ENCODE data around the gene TXNDC16.
"Not testable (repeated sequence)": the region's sequence is repeated elsewhere in the genome, so short reads cannot be mapped to it uniquely, and the experiment has no call there.

TXNDC16 gene

GRCh38 chr14:52545584-52546317 lies 6.6 kb downstream of the TXNDC16 start:
- no peak for DNase-seq (ENCODE audit: low spot score)

DNA sequence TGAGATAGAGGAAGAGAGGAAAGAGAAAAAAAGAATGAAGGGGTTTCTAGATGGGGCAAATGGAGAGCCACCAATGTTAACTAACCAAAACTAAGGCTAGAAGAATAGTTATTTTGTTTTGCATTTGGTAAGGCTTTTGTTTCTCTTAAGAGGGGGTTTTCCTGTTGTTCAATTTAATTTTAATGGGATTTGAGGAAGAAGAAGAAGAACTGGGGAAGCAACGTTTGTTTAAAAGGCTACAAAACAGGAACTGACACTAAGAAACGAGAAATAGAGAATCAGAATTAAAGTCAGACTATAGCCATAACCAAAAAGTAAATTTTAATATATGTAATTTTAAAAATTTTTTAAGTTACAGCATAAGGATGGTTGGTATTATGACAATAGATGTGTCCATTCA lies 13.7 kb downstream of the TXNDC16 start:
- no peak for DNase-seq (ENCODE audit: low spot score)

GRCh38 chr14:52536269-52536668 lies 16.0 kb downstream of the TXNDC16 start:
- DNase-seq (ENCODE audit: low spot score), result no peak

DNA sequence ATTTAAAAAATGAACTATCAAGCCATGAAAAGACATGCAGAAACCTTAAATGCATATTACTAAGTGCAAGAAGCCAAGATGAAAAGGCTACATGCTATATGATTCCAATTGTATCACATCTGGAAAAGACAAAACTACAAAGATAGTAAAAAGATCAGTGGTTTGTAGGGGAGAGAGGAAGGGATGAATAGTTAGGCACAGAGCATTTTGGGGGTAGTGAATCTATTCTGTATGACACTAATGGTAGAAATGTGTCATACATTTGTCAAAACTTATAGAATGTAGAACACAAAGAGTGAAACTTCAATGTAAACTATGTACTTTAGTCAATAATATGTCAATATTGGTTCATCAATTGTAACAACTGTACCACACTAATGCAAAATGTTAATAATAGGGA lies 20.8 kb downstream of the TXNDC16 start:
- DNase-seq (ENCODE audit: low spot score), result no peak

DNA sequence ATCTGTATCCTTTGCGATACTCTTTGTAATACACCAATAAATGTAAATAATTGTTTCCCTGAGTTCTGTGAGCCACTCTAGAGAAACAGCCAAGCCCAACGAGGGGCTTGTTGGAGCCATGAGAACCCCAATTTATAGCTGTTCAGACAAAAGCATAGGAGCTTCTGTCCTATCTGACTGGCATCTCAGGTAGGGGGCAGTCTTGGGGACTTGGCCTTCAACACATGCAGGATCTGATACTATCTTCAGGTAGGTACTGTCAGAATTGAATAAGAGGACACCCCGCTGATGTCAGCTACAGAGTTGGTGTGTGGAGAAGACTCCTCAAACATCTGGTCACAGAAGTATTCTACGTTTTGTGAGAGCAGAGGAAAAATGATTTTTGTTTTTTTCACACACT lies 25.3 kb downstream of the TXNDC16 start:
- DNase-seq (ENCODE audit: low spot score), result no peak

- DNase-seq (ENCODE audit: low spot score), result no peak
Observed at GRCh38 chr14:52522581-52523345, 29.5 kb downstream of the TXNDC16 start.

GRCh38 chr14:52522033-52522432 lies 30.3 kb downstream of the TXNDC16 start:
- no peak for DNase-seq (ENCODE audit: low spot score)

- no peak for DNase-seq (ENCODE audit: low spot score)
Observed at GRCh38 chr14:52514046-52514811, 38.1 kb downstream of the TXNDC16 start.

DNA sequence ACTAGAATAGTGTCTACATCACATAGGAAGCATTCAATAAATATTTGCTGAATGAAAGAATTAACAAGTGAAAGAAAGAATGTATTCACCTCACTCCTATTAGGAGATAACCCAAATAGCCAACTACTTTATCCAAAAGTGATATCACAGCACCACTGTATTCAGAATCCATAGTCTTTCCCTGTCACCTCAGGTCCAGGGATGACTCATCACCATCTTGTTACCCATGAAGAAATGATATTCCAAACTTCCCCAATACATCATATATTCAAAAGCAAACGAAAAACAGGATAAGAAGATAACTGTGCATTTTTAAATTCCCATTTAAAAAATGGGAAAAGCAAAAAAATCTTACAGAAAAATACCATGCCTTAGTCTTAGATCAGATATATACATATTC lies 39.1 kb downstream of the TXNDC16 start:
- no peak for DNase-seq (ENCODE audit: low spot score)

- no peak for DNase-seq (ENCODE audit: low spot score)
Observed at GRCh38 chr14:52494444-52494843, 57.9 kb downstream of the TXNDC16 start.

GRCh38 chr14:52485350-52485960 lies 66.8 kb downstream of the TXNDC16 start:
- no peak for DNase-seq (ENCODE audit: low spot score)

DNA sequence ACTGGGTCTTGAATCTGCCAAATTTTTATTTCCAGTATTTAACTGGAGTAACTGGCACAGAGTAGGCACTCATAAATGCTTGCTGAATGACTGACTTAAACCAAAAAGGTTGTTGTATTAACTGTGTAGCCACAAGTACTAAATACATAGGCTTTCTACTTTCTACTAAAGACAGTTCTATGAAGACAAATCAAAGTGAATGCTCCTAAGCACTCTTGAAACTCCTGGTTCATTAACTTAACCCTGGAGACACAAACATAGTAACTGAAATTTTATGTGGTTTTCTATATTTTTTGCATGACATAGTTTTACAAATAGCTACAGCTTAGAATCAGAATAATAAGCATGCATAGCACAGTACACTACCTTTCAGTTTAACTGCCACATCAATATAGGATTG lies 70.4 kb downstream of the TXNDC16 start:
- DNase-seq (ENCODE audit: low spot score), result no peak

DNA sequence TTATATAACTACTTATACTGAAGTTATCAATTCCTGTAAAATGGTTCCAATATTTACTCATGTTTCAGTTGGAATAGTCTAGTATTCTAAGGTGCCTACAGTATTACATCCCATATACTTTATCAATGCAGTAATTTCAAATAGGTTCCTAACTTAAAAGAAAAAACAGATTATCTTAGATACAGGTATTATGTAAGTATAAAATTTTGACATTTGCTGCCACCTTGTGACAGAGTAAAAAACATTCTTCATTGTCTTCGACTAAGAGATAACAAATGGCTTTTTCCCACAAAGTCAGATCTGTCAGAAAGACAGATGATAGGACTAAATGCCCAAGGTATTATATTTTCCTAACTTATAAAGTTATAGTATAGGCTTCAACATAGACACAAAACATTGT lies 78.7 kb downstream of the TXNDC16 start:
- DNase-seq (ENCODE audit: low spot score), result no peak

- no peak for DNase-seq (ENCODE audit: low spot score)
Observed at GRCh38 chr14:52472728-52473127, 79.6 kb downstream of the TXNDC16 start.

GRCh38 chr14:52472251-52472650 lies 80.1 kb downstream of the TXNDC16 start:
- not testable (repeated sequence) for DNase-seq (ENCODE audit: low spot score)

DNA sequence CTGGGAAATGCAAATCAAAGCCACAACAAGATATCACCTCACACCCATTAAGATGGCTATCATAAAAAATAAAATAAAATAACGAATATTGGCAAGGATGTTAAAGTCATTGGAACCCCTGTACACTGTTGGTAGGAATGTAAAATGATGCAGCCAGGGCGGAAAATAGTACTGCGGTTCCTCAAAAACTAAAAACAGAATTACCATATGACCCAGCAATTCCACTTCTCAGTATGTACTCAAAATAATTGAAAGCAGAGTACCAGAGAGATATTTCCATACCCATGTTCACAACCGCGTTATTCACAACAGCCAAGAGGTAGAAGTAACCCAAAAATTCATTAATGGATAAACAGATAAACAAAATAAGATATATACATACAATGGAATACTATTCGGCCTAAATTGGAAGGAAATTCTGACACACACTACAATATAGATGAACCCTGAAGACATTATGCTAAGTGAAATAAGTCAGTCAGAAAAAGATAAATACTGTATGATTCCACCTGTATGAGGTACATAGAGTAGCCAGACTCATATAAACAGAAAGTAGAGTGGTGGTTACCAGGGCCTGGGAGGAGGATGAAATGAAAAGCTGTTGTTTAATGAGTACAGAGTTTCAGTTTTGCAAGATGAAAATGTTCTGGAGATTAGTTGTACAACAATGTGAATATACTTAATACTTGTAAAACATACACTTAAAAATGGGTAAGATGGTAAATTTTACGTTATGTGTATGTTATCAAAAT lies 84.6 kb downstream of the TXNDC16 start:
- DNase-seq (ENCODE audit: low spot score), result no peak

DNA sequence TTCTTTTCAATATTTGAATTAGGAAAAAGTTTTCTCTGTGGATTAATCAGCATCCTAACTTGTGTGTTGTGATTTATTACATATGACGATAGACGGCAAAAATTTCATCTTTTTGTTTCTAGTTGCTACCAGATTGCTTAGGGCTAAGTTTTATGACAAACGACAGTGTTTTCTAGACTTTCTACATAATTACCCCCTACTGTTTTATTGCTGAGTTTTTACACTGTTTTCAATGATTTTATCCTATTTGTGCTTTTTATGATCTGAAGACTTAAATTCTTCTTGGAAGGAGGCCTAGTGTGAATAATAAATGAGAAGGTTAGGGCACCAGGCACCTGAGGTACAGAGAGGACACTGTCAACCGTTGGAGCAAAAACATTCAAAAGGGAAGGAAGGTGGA lies 88.1 kb downstream of the TXNDC16 start:
- no peak for DNase-seq (ENCODE audit: low spot score)

DNA sequence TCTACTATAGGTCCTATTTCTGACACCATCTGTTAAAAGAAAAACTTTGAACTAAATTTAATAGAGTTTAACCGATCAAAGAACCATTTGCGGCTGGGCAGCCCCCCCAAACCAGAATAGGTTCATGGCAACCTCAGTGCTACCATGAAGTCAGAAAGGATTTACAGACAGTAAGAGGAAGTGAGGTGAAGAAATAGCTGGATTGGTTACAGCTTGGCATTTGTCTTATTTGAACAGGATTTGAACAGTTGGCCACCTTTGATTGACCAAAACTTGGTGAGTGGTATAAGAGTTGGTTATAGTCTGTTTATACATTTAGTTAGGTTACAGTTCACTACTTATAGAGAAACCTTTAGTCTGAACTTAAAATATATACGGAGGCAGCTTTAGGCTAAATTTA lies 88.9 kb downstream of the TXNDC16 start:
- DNase-seq (ENCODE audit: low spot score), result no peak

DNA sequence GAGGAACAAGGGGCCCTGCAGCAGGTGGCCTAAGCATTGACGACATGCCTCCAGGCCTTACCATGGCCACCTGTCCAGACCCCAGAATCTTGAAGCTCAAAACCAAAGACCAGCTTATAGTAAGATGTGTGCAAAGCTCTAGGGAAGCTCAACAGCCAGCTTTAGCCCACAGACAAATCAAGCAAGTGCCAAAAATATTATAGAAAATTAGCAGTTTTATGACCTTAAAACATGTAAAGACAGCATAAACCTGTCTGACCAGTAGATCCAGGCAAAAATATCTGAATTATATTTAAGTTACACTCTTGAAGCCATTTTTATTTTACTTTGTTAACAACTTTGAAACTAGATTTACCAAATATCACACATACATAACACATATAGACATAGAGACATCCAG lies 90.6 kb downstream of the TXNDC16 start:
- DNase-seq (ENCODE audit: low spot score), result no peak

- DNase-seq (ENCODE audit: low spot score), result no peak
Observed at GRCh38 chr14:52458721-52459085, 93.6 kb downstream of the TXNDC16 start.

DNA sequence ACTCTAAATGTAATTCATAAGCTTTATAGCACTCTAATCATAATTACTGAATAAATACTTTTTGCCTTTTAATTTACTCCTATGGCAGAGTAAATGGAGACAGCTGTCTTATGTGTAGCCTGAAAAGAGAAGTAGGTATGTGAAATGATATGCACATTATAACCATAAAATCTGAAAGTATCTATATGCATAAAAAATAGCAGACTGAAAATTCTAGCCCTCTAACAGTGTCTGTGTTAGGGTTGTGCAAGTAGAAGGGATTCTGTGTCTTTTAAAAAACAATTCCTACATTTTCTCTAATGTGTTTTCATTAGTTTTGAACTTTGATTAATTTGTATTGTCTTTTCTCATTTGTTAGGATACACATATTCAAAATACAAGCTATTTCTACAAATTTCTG lies 94.9 kb downstream of the TXNDC16 start:
- no peak for DNase-seq (ENCODE audit: low spot score)

Measured in left forelimb (tissue), 1 donor.